ENCODE results near the gene PAX5.

DNA sequence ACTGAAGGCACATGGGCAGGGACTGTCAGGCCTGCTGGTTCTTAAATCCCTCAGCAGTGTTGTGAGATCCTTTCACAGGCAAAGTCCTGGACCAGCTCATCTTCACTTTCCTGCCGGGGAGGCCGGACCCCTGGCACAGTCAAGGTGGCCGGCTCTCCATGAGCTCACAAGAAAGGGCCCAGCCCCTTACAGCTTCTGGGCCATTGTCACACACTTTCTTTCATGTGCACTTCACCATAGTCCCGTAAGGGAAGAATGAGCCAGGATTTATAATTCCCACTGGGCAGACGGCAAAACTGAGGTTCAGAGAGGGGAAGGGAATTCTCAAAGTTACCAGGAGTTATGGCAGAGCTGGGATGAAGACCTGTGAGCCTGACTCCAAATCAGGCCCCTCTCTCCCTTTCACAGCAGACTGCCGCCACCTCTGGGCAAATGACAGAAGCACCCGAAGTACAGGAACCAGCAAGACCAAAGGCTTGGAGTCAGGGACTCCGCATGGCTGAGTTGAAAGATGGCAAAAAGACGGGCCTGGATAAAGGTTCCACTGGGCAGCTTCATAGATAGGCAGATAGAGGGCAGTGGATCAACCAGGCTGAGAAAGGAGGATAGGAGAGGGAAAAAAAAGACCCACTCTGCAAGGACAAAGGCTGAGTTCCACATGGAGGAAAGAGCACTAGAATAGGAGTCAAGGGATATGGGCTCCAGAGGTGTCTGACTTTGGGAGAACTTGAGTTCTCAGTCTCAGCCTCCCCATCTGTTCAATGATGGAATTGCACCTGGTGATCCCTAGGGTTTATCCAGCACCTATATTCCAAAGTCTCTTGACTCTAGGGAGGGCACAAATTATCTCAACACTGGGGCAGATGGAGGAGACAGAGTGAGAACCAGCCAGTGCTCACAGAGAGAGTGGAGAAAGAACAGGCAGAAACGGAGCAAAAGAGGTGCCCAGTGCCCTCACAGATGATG lies 128.7 kb downstream of the PAX5 start:
- TF ChIP-seq, protein P1, sequence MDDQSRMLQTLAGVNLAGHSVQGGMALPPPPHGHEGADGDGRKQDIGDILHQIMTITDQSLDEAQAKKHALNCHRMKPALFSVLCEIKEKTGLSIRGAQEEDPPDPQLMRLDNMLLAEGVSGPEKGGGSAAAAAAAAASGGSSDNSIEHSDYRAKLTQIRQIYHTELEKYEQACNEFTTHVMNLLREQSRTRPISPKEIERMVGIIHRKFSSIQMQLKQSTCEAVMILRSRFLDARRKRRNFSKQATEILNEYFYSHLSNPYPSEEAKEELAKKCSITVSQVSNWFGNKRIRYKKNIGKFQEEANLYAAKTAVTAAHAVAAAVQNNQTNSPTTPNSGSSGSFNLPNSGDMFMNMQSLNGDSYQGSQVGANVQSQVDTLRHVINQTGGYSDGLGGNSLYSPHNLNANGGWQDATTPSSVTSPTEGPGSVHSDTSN (IDR thresholded peaks at IDR 0.05) = no peak
- TF ChIP-seq, protein P2, sequence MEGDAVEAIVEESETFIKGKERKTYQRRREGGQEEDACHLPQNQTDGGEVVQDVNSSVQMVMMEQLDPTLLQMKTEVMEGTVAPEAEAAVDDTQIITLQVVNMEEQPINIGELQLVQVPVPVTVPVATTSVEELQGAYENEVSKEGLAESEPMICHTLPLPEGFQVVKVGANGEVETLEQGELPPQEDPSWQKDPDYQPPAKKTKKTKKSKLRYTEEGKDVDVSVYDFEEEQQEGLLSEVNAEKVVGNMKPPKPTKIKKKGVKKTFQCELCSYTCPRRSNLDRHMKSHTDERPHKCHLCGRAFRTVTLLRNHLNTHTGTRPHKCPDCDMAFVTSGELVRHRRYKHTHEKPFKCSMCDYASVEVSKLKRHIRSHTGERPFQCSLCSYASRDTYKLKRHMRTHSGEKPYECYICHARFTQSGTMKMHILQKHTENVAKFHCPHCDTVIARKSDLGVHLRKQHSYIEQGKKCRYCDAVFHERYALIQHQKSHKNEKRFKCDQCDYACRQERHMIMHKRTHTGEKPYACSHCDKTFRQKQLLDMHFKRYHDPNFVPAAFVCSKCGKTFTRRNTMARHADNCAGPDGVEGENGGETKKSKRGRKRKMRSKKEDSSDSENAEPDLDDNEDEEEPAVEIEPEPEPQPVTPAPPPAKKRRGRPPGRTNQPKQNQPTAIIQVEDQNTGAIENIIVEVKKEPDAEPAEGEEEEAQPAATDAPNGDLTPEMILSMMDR (IDR thresholded peaks at IDR 0.05) = no peak
- TF ChIP-seq, protein P3, sequence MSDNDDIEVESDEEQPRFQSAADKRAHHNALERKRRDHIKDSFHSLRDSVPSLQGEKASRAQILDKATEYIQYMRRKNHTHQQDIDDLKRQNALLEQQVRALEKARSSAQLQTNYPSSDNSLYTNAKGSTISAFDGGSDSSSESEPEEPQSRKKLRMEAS (IDR thresholded peaks at IDR 0.05) = no peak
- TF ChIP-seq POLR2A (IDR thresholded peaks at IDR 0.05; ENCODE audit: low read length) (no peak), EHMT2 (IDR thresholded peaks at IDR 0.05; ENCODE audit: low read depth) (no peak), RCOR1 (IDR thresholded peaks at IDR 0.05; ENCODE audit: low read depth, low read length) (no peak), CEBPB (IDR thresholded peaks at IDR 0.05) (no peak), ESRRA (IDR thresholded peaks at IDR 0.05; ENCODE audit: borderline replicate concordance, low read length) (no peak), JUNB (IDR thresholded peaks at IDR 0.05) (no peak), RNF2 (IDR thresholded peaks at IDR 0.05; ENCODE audit: borderline replicate concordance, low read depth) (no peak), HDAC2 (IDR thresholded peaks at IDR 0.05) (no peak), RFX5 (IDR thresholded peaks at IDR 0.05) (no peak), EP300 (IDR thresholded peaks at IDR 0.05) (no peak)
- TF ChIP-seq, protein P4, sequence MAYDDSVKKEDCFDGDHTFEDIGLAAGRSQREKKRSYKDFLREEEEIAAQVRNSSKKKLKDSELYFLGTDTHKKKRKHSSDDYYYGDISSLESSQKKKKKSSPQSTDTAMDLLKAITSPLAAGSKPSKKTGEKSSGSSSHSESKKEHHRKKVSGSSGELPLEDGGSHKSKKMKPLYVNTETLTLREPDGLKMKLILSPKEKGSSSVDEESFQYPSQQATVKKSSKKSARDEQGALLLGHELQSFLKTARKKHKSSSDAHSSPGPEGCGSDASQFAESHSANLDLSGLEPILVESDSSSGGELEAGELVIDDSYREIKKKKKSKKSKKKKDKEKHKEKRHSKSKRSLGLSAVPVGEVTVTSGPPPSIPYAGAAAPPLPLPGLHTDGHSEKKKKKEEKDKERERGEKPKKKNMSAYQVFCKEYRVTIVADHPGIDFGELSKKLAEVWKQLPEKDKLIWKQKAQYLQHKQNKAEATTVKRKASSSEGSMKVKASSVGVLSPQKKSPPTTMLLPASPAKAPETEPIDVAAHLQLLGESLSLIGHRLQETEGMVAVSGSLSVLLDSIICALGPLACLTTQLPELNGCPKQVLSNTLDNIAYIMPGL (CRISPR knock-in tag; IDR thresholded peaks at IDR 0.05; ENCODE audit: borderline replicate concordance) = no peak

Data from A549 (cell line).